ENCODE measurements around the gene MAGI2. TPM values are rescaled to one million over a fixed set of nuclear protein-coding genes. Genes with fewer than 3 reads are reported as not detected.
A peak's percentile ranks its signal among the peaks of the same experiment; 100 is the strongest.
"Not testable (repeated sequence)": the region's sequence is repeated elsewhere in the genome, so short reads cannot be mapped to it uniquely, and the experiment has no call there.

The MAGI2 gene
- total RNA-seq, 1 donor from 2014 or later = 5.4 TPM

- H3K4me1 Mint-ChIP-seq (ENCODE audit: low read depth, unreplicated experiment) = no peaks in the 10 kb centered on the region
- H3K9ac ChIP-seq (ENCODE audit: low read length) = no peak overlapping the region
Observed at GRCh38 chr7:78516450-78516849, 937.0 kb downstream of the MAGI2 start.

GRCh38 chr7:78514634-78515033, 938.8 kb downstream of the MAGI2 start:
- Histone ChIP-seq H3K79me2 (ENCODE audit: insufficient read depth, low read length) (no peaks in the 10 kb centered on the region), H3K9ac (ENCODE audit: low read length) (no peak overlapping the region), H3K4me2 (ENCODE audit: low read length) (no peak overlapping the region), H3K36me3 (ENCODE audit: insufficient read depth, low read length) (no peaks in the 10 kb centered on the region), H4K20me1 (ENCODE audit: insufficient read depth, low read length) (no peaks in the 10 kb centered on the region), H3K4me1 (ENCODE audit: insufficient read depth, low read length) (no peaks in the 10 kb centered on the region), H2AFZ (ENCODE audit: low read depth, low read length) (peak overlapping the region; percentile 64), H3K27ac (ENCODE audit: low read depth, low read length) (no peak overlapping the region), H3K4me3 (ENCODE audit: insufficient read depth, low read depth, low read length) (no peak overlapping the region), H3K27me3 (ENCODE audit: insufficient read depth, low read length) (no peaks in the 10 kb centered on the region), H3K9me3 (ENCODE audit: insufficient read depth, low read depth, low read length) (no peaks in the 10 kb centered on the region)
- no peaks in the 10 kb centered on the region for H3K9me3 Mint-ChIP-seq (ENCODE audit: unreplicated experiment)
- no peaks in the 10 kb centered on the region for H3K36me3 Mint-ChIP-seq (ENCODE audit: low read depth, unreplicated experiment)
- no peak for TF ChIP-seq EZH2 (IDR thresholded peaks at IDR 0.05; ENCODE audit: insufficient read depth, low read length)
- H3K27ac Mint-ChIP-seq (ENCODE audit: unreplicated experiment) = no peak overlapping the region
- H3K27me3 Mint-ChIP-seq (ENCODE audit: low read depth, unreplicated experiment) = no peaks in the 10 kb centered on the region
- H3K4me3 Mint-ChIP-seq (ENCODE audit: unreplicated experiment) = no peak overlapping the region
- no peaks in the 10 kb centered on the region for H3K4me1 Mint-ChIP-seq (ENCODE audit: low read depth, unreplicated experiment)
- no peak for DNase-seq (ENCODE audit: low read depth)
- no peak for FAIRE-seq

More at GRCh38 chr7:78516450-78516849, 937.0 kb downstream of the MAGI2 start:
- H3K36me3 Mint-ChIP-seq (ENCODE audit: low read depth, unreplicated experiment) = no peaks in the 10 kb centered on the region
- H3K27ac Mint-ChIP-seq (ENCODE audit: unreplicated experiment) = no peak overlapping the region
- DNase-seq (ENCODE audit: low read depth) = no peak
- Histone ChIP-seq H3K4me1 (ENCODE audit: insufficient read depth, low read length) (no peaks in the 10 kb centered on the region), H3K4me3 (ENCODE audit: insufficient read depth, low read depth, low read length) (no peak overlapping the region), H3K79me2 (ENCODE audit: insufficient read depth, low read length) (no peaks in the 10 kb centered on the region), H3K27me3 (ENCODE audit: insufficient read depth, low read length) (no peaks in the 10 kb centered on the region), H3K27ac (ENCODE audit: low read depth, low read length) (no peak overlapping the region), H3K36me3 (ENCODE audit: insufficient read depth, low read length) (no peaks in the 10 kb centered on the region), H4K20me1 (ENCODE audit: insufficient read depth, low read length) (no peaks in the 10 kb centered on the region), H3K4me2 (ENCODE audit: low read length) (no peak overlapping the region), H3K9me3 (ENCODE audit: insufficient read depth, low read depth, low read length) (no peaks in the 10 kb centered on the region), H2AFZ (ENCODE audit: low read depth, low read length) (no peak overlapping the region)
- no peaks in the 10 kb centered on the region for H3K9me3 Mint-ChIP-seq (ENCODE audit: unreplicated experiment)
- no peak for TF ChIP-seq CTCF (IDR thresholded peaks at IDR 0.05; ENCODE audit: insufficient read depth, low read depth, low read length)
- TF ChIP-seq EZH2 (IDR thresholded peaks at IDR 0.05; ENCODE audit: insufficient read depth, low read length) = no peak
- FAIRE-seq = no peak
- no peak overlapping the region for H3K4me3 Mint-ChIP-seq (ENCODE audit: unreplicated experiment)
- no peaks in the 10 kb centered on the region for H3K27me3 Mint-ChIP-seq (ENCODE audit: low read depth, unreplicated experiment)

GRCh38 chr7:78510580-78511188, 942.8 kb downstream of the MAGI2 start:
- DNase-seq (ENCODE audit: low read depth) (peak; percentile 30), FAIRE-seq (peak; percentile 32)
- no peak overlapping the region for H3K4me3 Mint-ChIP-seq (ENCODE audit: unreplicated experiment)
- Histone ChIP-seq H2AFZ (ENCODE audit: low read depth, low read length) (peak overlapping the region; percentile 51), H3K4me1 (ENCODE audit: insufficient read depth, low read length) (no peaks in the 10 kb centered on the region), H3K9me3 (ENCODE audit: insufficient read depth, low read depth, low read length) (no peaks in the 10 kb centered on the region), H4K20me1 (ENCODE audit: insufficient read depth, low read length) (no peaks in the 10 kb centered on the region), H3K4me2 (ENCODE audit: low read length) (no peak overlapping the region), H3K9ac (ENCODE audit: low read length) (no peak overlapping the region), H3K27me3 (ENCODE audit: insufficient read depth, low read length) (no peaks in the 10 kb centered on the region), H3K27ac (ENCODE audit: low read depth, low read length) (no peak overlapping the region), H3K79me2 (ENCODE audit: insufficient read depth, low read length) (no peaks in the 10 kb centered on the region), H3K4me3 (ENCODE audit: insufficient read depth, low read depth, low read length) (no peak overlapping the region), H3K36me3 (ENCODE audit: insufficient read depth, low read length) (no peaks in the 10 kb centered on the region)
- no peaks in the 10 kb centered on the region for H3K36me3 Mint-ChIP-seq (ENCODE audit: low read depth, unreplicated experiment)
- H3K27ac Mint-ChIP-seq (ENCODE audit: unreplicated experiment) = no peak overlapping the region
- TF ChIP-seq EZH2 (IDR thresholded peaks at IDR 0.05; ENCODE audit: insufficient read depth, low read length) (no peak), CTCF (IDR thresholded peaks at IDR 0.05; ENCODE audit: insufficient read depth, low read depth, low read length) (peak; percentile 92)
- no peaks in the 10 kb centered on the region for H3K27me3 Mint-ChIP-seq (ENCODE audit: low read depth, unreplicated experiment)
- H3K4me1 Mint-ChIP-seq (ENCODE audit: low read depth, unreplicated experiment) = no peaks in the 10 kb centered on the region
- H3K9me3 Mint-ChIP-seq (ENCODE audit: unreplicated experiment) = no peaks in the 10 kb centered on the region

GRCh38 chr7:78503301-78503700, 950.2 kb downstream of the MAGI2 start:
- not testable (repeated sequence) for H2AFZ ChIP-seq (ENCODE audit: low read depth, low read length); H3K4me2 ChIP-seq (ENCODE audit: low read length); H3K36me3 ChIP-seq (ENCODE audit: insufficient read depth, low read length); H3K9me3 Mint-ChIP-seq (ENCODE audit: unreplicated experiment); H3K27me3 ChIP-seq (ENCODE audit: insufficient read depth, low read length); H3K4me1 ChIP-seq (ENCODE audit: insufficient read depth, low read length); H3K4me3 ChIP-seq (ENCODE audit: insufficient read depth, low read depth, low read length); H3K79me2 ChIP-seq (ENCODE audit: insufficient read depth, low read length); H3K9ac ChIP-seq (ENCODE audit: low read length); H3K27ac Mint-ChIP-seq (ENCODE audit: unreplicated experiment); H3K9me3 ChIP-seq (ENCODE audit: insufficient read depth, low read depth, low read length); H3K27me3 Mint-ChIP-seq (ENCODE audit: low read depth, unreplicated experiment); H4K20me1 ChIP-seq (ENCODE audit: insufficient read depth, low read length); H3K36me3 Mint-ChIP-seq (ENCODE audit: low read depth, unreplicated experiment); DNase-seq (ENCODE audit: low read depth); H3K27ac ChIP-seq (ENCODE audit: low read depth, low read length); H3K4me3 Mint-ChIP-seq (ENCODE audit: unreplicated experiment)
- FAIRE-seq = peak; percentile 29
- peaks cover 13% of the 10 kb centered on the region for H3K4me1 Mint-ChIP-seq (ENCODE audit: low read depth, unreplicated experiment)

Measured in astrocyte (in vitro differentiated cells and primary cell).